CD4-positive, CD25-positive, alpha-beta regulatory T cell (primary cell): Measurements from ENCODE around the gene STK10. TPM values are rescaled to one million over a fixed set of nuclear protein-coding genes. Genes with fewer than 3 reads are reported as not detected.

Source experiments
- ATAC-seq, 2 donors: fragments of 150-1000 bp; cut with Tn5 transposase; one replicate each; pipeline ENCODE4 v1.10.0; 2021; ENCODE audit warnings: low read depth in 2 of 2, moderate number of reproducible peaks in 2 of 2, moderate library complexity in 1 of 2
- DNase-seq, 3 donors: peaks; one replicate each; pipeline versions ENCODE4 v3.0.0 to v3.0.0-alpha.2; 2012 to 2022; ENCODE audit warnings: mixed read lengths in 1 of 3
- H3K27ac ChIP-seq: one replicate; pipeline ENCODE4 v1.7.0; 2013; ENCODE audit warnings: mild to moderate bottlenecking, low read length; ENCODE audit not compliant: insufficient read depth, poor library complexity, severe bottlenecking
- H3K27me3 ChIP-seq: one replicate; pipeline ENCODE4 v1.7.0; 2013; ENCODE audit warnings: low read length; ENCODE audit not compliant: control insufficient read depth, insufficient read depth
- H3K36me3 ChIP-seq: one replicate; pipeline ENCODE4 v1.7.0; 2013; ENCODE audit warnings: mild to moderate bottlenecking, low read length, moderate library complexity; ENCODE audit not compliant: control insufficient read depth, insufficient read depth
- H3K4me1 ChIP-seq: 2 replicates; pipeline ENCODE4 v1.7.0; 2013; ENCODE audit warnings: mild to moderate bottlenecking, low read length; ENCODE audit not compliant: insufficient read depth, control insufficient read depth, poor library complexity, severe bottlenecking
- H3K4me3 ChIP-seq: one replicate; pipeline ENCODE4 v1.7.0; 2013; ENCODE audit warnings: low read depth, mild to moderate bottlenecking, low read length, moderate library complexity
- H3K9me3 ChIP-seq, 2 experiments: 1 replicate in 1 of 2; 2 replicates in 1 of 2; pipeline ENCODE4 v1.7.0; 2013; ENCODE audit warnings: low read length in 2 of 2, mild to moderate bottlenecking in 1 of 2, moderate library complexity in 1 of 2; ENCODE audit not compliant: control insufficient read depth in 2 of 2
- H3K27ac Mint-ChIP-seq, 3 donors: one replicate each; pipeline ENCODE4 v1.8.0; 2020 to 2022; ENCODE audit warnings: mild to moderate bottlenecking in 3 of 3, mixed read lengths in 3 of 3, moderate library complexity in 2 of 3
- H3K27me3 Mint-ChIP-seq: one replicate; pipeline ENCODE4 v1.8.0; 2022; ENCODE audit warnings: mild to moderate bottlenecking, mixed read lengths
- H3K36me3 Mint-ChIP-seq: one replicate; pipeline ENCODE4 v1.8.0; 2020; ENCODE audit warnings: mixed read lengths
- H3K4me1 Mint-ChIP-seq, 4 donors: one replicate each; pipeline ENCODE4 v1.8.0; 2020 to 2022; ENCODE audit warnings: mixed read lengths in 4 of 4, mild to moderate bottlenecking in 1 of 4
- H3K4me3 Mint-ChIP-seq, 4 donors: one replicate each; pipeline ENCODE4 v1.8.0; 2020 to 2022; ENCODE audit warnings: mild to moderate bottlenecking in 4 of 4, mixed read lengths in 4 of 4, moderate library complexity in 3 of 4
- H3K9me3 Mint-ChIP-seq, 7 donors: one replicate each; pipeline ENCODE4 v1.8.0; 2020 to 2022; ENCODE audit warnings: mixed read lengths in 7 of 7, mild to moderate bottlenecking in 3 of 7, moderate library complexity in 2 of 7
- polyA plus RNA-seq, 4 donors: library from polyadenylated mRNA; unstranded; fragments of 300-500 nt; fragmentation: Illumina TruSeq; gene quantifications; one replicate each; pipeline ENCODE4 v1.2.3, GENCODE V29; 2021
- total RNA-seq: library from RNA; stranded (reverse); gene quantifications from one replicate; pipeline ENCODE4 v1.2.3, GENCODE V29; 2022

The STK10 gene
- total and polyA plus RNA-seq, 5 donors from 2014 or later, result 71.2 to 533 (median 74.6) TPM

DNA sequence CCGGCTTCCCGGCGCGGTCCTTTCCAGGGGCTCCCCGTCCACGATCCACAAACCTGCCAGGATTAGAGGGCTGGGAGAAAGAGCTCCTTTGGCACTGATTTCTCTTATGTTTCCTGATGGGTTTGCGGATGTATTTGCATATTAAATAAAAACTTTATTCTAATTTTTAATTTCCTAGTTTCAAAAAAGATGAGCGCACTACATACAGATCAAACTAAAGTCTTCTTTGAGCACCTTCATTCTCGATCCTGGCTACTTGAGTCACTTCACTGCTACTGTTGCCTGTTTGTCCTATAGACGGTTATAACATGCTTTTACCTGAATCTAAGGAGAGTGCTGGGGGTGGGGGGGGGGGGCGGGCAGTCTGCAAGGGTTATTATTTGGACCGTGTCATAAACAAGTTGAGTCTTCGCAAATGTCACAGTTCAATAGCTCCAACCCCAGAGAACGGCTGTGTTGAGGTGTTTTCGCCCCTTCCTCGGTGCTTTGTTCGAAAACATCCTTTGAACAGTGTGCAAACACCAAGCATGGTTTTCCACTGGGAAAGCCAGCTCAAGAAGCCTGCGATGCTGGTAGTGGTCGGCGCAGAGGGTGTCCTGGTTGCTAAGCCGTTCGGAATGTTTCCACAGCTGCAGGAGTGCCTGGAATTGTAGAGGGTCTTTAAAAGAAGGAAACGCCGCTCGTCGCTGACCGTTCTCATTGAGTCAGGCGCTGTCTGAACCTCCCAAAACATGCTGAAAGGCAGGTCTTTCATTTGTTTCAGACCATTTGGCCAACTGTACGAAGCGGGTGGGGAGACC, 1.1 kb upstream of the STK10 start:
- Histone ChIP-seq H3K27me3 (no peaks in the 10 kb centered on the region), H3K4me1 (peaks cover 30% of the 10 kb centered on the region), H3K9me3 (no peaks in the 10 kb centered on the region), H3K4me3 (no peak overlapping the region), H3K27ac (peak overlapping the region; percentile 95), H3K36me3 (peaks cover 2% of the 10 kb centered on the region)
- ATAC-seq, result no peak
- H3K27ac Mint-ChIP-seq, result peak overlapping the region in 2 of 3 donors; percentile 76 to 91
- peaks cover 5% of the 10 kb centered on the region for H3K36me3 Mint-ChIP-seq
- no peak for DNase-seq
- no peaks in the 10 kb centered on the region for H3K27me3 Mint-ChIP-seq
- H3K9me3 Mint-ChIP-seq, result peaks cover 0 to 3% (median 0%) of the 10 kb centered on the region in 7 donors
- H3K4me3 Mint-ChIP-seq, result peak overlapping the region in 3 of 4 donors; percentile 86 to 100 (median 98)
- peaks cover 0 to 22% (median 12%) of the 10 kb centered on the region in 4 donors for H3K4me1 Mint-ChIP-seq

DNA sequence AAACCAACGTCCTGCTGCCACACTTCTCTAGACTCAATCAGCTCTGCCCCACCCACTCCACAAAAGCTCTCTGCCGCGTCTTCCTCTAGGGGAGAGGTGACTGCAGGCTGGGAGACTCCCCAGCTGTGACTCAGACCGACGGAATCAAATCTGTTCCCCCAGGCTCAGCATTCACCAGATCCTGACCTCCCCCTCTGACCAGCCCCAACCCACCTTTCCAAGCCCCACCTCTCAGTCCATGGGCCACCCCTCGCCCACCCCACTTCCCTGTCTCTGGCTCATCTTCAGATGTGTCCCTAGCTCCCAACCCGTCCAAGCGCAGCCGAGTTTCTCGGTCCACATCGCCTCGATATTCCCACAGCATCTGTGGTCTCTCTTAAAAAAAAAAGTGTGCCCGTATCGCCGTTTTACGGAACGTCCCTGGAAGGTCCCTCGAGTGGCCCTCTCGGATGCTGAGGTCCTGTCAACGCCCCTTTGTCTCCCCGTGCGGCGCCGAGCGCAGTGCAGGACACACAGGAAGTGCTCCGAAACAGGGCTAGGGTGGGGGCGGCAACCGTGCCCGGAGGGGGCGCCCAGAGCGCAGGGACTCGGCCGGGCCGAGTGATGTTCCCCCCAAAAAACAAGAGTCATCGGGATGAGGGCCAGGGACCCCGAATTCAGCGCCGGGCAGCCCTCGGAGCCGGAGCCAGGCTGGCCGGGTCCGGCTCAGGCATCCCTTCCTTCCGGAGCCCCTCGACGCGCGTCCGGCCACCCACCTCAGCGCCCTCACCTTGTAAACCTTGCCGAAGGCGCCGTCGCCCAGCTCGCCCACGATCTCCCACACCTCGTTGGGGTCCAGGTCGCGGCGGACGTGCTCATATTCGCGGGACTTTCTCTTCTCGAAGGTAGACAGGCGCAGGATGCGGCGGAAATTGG, 649 bp downstream of the STK10 start:
- H3K27ac ChIP-seq, result peak overlapping the region; percentile 95
- Mint-ChIP-seq H3K4me1 (peaks cover 6 to 39% (median 23%) of the 10 kb centered on the region in 4 donors), H3K4me3 (peak overlapping the region; percentile 96 to 100 (median 99)), H3K36me3 (peaks cover 10% of the 10 kb centered on the region), H3K27ac (peak overlapping the region; percentile 97 to 99 (median 97)), H3K9me3 (peaks cover 0 to 3% (median 0%) of the 10 kb centered on the region in 7 donors), H3K27me3 (no peaks in the 10 kb centered on the region)
- H3K36me3 ChIP-seq, result peaks cover 7% of the 10 kb centered on the region
- peak; percentile 60 to 82 (median 66) for DNase-seq
- peak overlapping the region; percentile 95 for H3K4me3 ChIP-seq
- H3K4me1 ChIP-seq, result peaks cover 48% of the 10 kb centered on the region
- no peaks in the 10 kb centered on the region for H3K9me3 ChIP-seq
- H3K27me3 ChIP-seq, result no peaks in the 10 kb centered on the region
- ATAC-seq, result peak; percentile 29 to 31

DNA sequence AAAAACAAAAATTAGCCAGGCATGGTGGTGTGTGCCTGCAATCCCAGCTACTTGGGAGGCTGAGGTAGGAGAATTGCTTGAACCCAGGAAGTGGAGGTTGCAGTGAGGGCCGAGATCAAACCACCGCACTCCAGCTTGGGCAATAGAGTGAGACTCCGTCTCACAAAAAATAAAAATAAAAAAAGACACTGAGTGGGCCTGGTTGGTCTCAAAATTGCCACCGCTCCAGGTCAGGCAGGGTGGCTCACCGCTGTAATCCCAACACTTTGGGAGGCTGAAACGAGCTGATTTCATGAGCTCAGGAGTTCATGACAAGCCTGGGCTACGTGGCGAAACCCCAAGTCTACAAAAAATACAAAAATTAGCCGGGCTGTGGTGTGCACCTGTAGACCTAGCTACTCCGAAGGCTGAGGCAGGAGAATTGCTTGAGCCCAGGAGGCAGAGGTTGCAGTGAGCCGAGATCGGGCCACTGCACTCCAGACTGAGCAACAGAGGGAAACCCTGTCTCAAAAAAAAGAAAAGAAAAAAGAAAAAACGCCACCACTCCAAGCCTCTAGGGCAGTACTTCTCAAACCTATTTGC, 1.8 kb downstream of the STK10 start:
- H3K4me3 Mint-ChIP-seq, result peak overlapping the region; percentile 96 to 100 (median 99)
- H3K4me1 ChIP-seq, result peaks cover 58% of the 10 kb centered on the region
- no peaks in the 10 kb centered on the region for H3K9me3 ChIP-seq
- H3K36me3 ChIP-seq, result peaks cover 7% of the 10 kb centered on the region
- peak overlapping the region; percentile 95 for H3K4me3 ChIP-seq
- DNase-seq (no peak), ATAC-seq (no peak)
- H3K36me3 Mint-ChIP-seq, result peaks cover 10% of the 10 kb centered on the region
- peaks cover 0 to 3% (median 0%) of the 10 kb centered on the region in 7 donors for H3K9me3 Mint-ChIP-seq
- no peaks in the 10 kb centered on the region for H3K27me3 ChIP-seq
- H3K27ac Mint-ChIP-seq, result peak overlapping the region; percentile 97 to 99 (median 99)
- peak overlapping the region; percentile 95 for H3K27ac ChIP-seq
- H3K4me1 Mint-ChIP-seq, result peaks cover 6 to 50% (median 24%) of the 10 kb centered on the region in 4 donors
- H3K27me3 Mint-ChIP-seq, result no peaks in the 10 kb centered on the region

DNA sequence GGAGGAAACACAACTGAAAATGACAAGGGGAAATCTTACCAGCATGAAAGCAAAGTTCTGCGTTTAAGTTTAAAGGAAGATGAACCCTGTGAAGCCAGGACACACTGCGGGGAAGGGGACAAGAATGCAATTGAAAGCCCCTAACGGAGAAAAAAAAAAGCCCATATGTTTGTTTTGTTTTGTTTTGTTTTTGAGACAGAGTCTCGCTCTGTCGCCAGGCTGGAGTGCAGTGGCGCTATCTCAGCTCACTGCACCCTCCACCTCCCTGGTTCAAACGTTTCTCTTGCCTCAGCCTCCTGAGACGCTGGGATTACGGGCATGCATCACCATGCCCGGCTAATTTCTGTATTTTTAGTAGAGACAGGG, 2.9 kb downstream of the STK10 start:
- Mint-ChIP-seq H3K36me3 (peaks cover 15% of the 10 kb centered on the region), H3K4me3 (peak overlapping the region; percentile 96 to 100 (median 99)), H3K4me1 (peaks cover 12 to 61% (median 32%) of the 10 kb centered on the region in 4 donors), H3K27ac (peak overlapping the region; percentile 97 to 99 (median 99)), H3K9me3 (peaks cover 0 to 3% (median 0%) of the 10 kb centered on the region in 7 donors), H3K27me3 (no peaks in the 10 kb centered on the region)
- H3K36me3 ChIP-seq, result peaks cover 7% of the 10 kb centered on the region
- DNase-seq (peak in 2 of 3 donors; percentile 37 to 38), ATAC-seq (no peak)
- peak overlapping the region; percentile 95 for H3K4me3 ChIP-seq
- peaks cover 70% of the 10 kb centered on the region for H3K4me1 ChIP-seq
- H3K9me3 ChIP-seq, result no peaks in the 10 kb centered on the region
- H3K27ac ChIP-seq, result peak overlapping the region; percentile 95
- H3K27me3 ChIP-seq, result no peaks in the 10 kb centered on the region

DNA sequence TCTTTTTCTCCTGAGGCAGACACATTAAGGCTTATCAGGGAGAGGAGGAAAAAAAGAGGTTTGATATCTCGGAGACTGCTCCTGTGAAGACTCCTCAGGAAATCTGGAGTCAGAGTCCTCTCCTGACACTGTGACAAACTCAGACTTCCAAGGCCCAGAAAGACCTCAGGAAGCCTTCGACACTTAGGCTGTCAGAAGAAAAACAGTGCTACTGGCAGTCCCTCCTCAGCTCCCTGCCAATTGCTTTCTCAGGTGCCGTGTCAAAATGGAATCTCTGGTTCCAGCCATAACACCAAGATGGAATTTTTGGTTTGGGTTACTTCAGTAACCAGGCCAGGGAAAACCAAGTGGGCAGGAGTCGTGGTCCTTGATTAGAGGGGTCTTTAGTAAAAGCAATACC, 4.1 kb downstream of the STK10 start:
- peak overlapping the region; percentile 69 for H3K4me3 ChIP-seq
- H3K27ac ChIP-seq, result peak overlapping the region; percentile 95
- H3K9me3 ChIP-seq, result no peaks in the 10 kb centered on the region
- peak overlapping the region; percentile 97 to 99 (median 99) for H3K27ac Mint-ChIP-seq
- H3K36me3 Mint-ChIP-seq, result peaks cover 17% of the 10 kb centered on the region
- ATAC-seq (no peak), DNase-seq (no peak)
- no peaks in the 10 kb centered on the region for H3K27me3 ChIP-seq
- peaks cover 80% of the 10 kb centered on the region for H3K4me1 ChIP-seq
- peak overlapping the region; percentile 96 to 100 (median 99) for H3K4me3 Mint-ChIP-seq
- peaks cover 15 to 73% (median 39%) of the 10 kb centered on the region in 4 donors for H3K4me1 Mint-ChIP-seq
- peaks cover 7% of the 10 kb centered on the region for H3K36me3 ChIP-seq
- peaks cover 0 to 3% (median 0%) of the 10 kb centered on the region in 7 donors for H3K9me3 Mint-ChIP-seq
- no peaks in the 10 kb centered on the region for H3K27me3 Mint-ChIP-seq

DNA sequence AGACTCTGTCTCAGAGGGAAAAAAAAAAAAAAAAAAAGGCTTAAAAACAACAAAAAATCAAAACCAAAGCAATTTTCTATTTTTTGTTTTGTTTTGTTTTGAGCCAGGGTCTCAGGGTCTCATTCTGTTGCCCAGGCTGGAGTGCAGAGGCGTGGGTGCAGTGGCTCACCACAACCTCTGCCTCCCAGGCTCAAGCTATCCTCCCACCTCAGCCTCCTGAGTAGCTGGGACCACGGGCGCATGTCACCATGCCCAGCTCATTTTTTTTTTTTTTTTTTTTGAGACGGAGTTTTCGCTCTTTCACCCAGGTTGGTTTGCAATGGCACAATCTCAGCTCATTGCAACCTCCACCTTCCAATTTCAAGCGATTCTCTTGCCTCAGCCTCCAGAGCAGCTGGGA, 5.7 kb downstream of the STK10 start:
- Histone ChIP-seq H3K36me3 (peaks cover 8% of the 10 kb centered on the region), H3K27ac (peak overlapping the region; percentile 58), H3K4me1 (peaks cover 90% of the 10 kb centered on the region), H3K9me3 (no peaks in the 10 kb centered on the region), H3K4me3 (no peak overlapping the region), H3K27me3 (no peaks in the 10 kb centered on the region)
- peak overlapping the region; percentile 29 to 98 (median 61) for H3K4me3 Mint-ChIP-seq
- H3K4me1 Mint-ChIP-seq, result peaks cover 19 to 89% (median 52%) of the 10 kb centered on the region in 4 donors
- DNase-seq (no peak), ATAC-seq (no peak)
- H3K27ac Mint-ChIP-seq, result peak overlapping the region; percentile 63 to 97 (median 85)
- no peaks in the 10 kb centered on the region for H3K27me3 Mint-ChIP-seq
- H3K36me3 Mint-ChIP-seq, result peaks cover 29% of the 10 kb centered on the region
- H3K9me3 Mint-ChIP-seq, result peaks cover 0 to 3% (median 0%) of the 10 kb centered on the region in 7 donors

DNA sequence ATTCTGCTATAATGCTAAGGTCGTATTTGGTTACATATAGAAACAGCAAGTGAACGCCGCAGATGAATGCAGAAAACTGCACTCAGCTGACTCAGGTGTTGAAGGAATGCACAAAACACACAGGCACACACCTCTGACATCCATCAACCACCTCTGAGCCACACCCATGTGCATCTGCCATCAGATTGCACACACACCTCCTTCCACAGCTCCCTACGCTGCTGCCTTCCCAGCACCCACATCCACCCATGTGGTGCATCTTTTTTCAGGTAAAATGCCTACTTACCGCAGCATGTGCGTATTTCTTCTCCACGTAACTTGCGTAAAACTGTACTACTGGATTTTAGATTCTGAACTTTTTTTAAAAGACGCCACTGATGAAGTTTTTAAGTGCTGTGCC, 7.1 kb downstream of the STK10 start:
- H3K9me3 ChIP-seq, result no peaks in the 10 kb centered on the region
- peak overlapping the region; percentile 78 to 98 (median 94) for H3K4me3 Mint-ChIP-seq
- H3K27ac Mint-ChIP-seq, result peak overlapping the region; percentile 91 to 99 (median 93)
- peak overlapping the region; percentile 62 for H3K4me3 ChIP-seq
- H3K4me1 Mint-ChIP-seq, result peaks cover 23 to 96% (median 62%) of the 10 kb centered on the region in 4 donors
- H3K27ac ChIP-seq, result peak overlapping the region; percentile 58
- H3K9me3 Mint-ChIP-seq, result peaks cover 0 to 3% (median 0%) of the 10 kb centered on the region in 7 donors
- peaks cover 11% of the 10 kb centered on the region for H3K36me3 ChIP-seq
- ATAC-seq, result no peak
- no peaks in the 10 kb centered on the region for H3K27me3 ChIP-seq
- DNase-seq, result peak; percentile 11 to 61 (median 46)
- peaks cover 99% of the 10 kb centered on the region for H3K4me1 ChIP-seq
- H3K36me3 Mint-ChIP-seq, result peaks cover 33% of the 10 kb centered on the region
- no peaks in the 10 kb centered on the region for H3K27me3 Mint-ChIP-seq
